ENCODE measurements around the gene COL17A1.

DNA sequence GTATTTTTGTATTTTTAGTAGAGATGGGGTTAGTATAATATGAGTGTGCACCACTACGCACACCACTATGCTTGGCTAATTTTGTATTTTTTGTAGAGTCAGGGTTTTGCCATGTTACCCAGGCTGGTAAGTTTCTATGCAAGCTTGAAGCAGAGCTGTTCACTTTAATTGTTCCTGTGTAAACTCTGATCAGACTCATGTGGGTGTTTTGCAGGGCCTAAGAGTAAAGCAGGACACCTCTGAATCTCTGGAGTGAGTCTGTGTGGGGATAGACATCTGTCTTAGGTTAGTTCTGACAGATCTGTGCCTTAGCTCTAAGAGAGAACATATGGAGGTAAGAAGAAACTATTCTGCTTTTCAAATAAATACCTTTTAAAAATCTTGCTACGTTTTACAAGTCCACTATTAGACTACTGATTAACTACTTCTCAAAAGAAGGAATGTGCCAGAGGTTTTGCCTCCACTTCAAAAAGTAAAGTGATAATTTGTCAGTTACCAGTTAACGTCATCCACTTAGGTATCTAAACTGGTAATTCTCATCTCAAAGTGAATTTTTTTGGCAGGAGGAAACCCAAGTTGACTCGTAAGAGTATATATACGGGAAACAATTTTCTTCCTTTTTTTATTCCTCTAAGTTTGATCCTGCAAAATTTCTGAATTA lies 1.1 kb downstream of the COL17A1 start:
- TF ChIP-seq ZNF274 (IDR thresholded peaks at IDR 0.05; ENCODE audit: low read depth, low read length) (no peak), TCF7L2 (IDR thresholded peaks at IDR 0.05; ENCODE audit: borderline replicate concordance, extremely low read depth, insufficient read depth, insufficient read length) (no peak), YY1 (IDR thresholded peaks at IDR 0.05; ENCODE audit: extremely low read depth, insufficient replicate concordance, low read depth, low read length) (no peak), POLR2A (IDR thresholded peaks at IDR 0.05; ENCODE audit: borderline replicate concordance, extremely low read depth, insufficient read depth, insufficient read length) (no peak)
